ENCODE data around the gene LIX1.

Gene LIX1

GRCh38 chr5:97071993-97072392 lies 70.4 kb downstream of the LIX1 start:
- no peak for DNase-seq

- no peak for DNase-seq
Observed at GRCh38 chr5:97071101-97071500, 71.3 kb downstream of the LIX1 start.

GRCh38 chr5:97070234-97070633 lies 72.2 kb downstream of the LIX1 start:
- DNase-seq: no peak

- no peak for DNase-seq
Observed at GRCh38 chr5:97067296-97067850, 75.0 kb downstream of the LIX1 start.

GRCh38 chr5:97065475-97065874 lies 76.9 kb downstream of the LIX1 start:
- no peak for DNase-seq

GRCh38 chr5:97063251-97063650 lies 79.2 kb downstream of the LIX1 start:
- no peak for DNase-seq

- DNase-seq: no peak
Observed at GRCh38 chr5:97062046-97062445, 80.4 kb downstream of the LIX1 start.

- DNase-seq: no peak
Observed at GRCh38 chr5:97056263-97056662, 86.1 kb downstream of the LIX1 start.

- peak; percentile 90 for DNase-seq
Observed at GRCh38 chr5:97049175-97049574, 93.2 kb downstream of the LIX1 start.

- DNase-seq: no peak
Observed at GRCh38 chr5:97047076-97047475, 95.3 kb downstream of the LIX1 start.

- DNase-seq: no peak
Observed at GRCh38 chr5:97046270-97046982, 96.0 kb downstream of the LIX1 start.

GRCh38 chr5:97044052-97044451 lies 98.4 kb downstream of the LIX1 start:
- DNase-seq: peak; percentile 24

- no peak for DNase-seq
Observed at GRCh38 chr5:97043511-97043910, 98.9 kb downstream of the LIX1 start.

GRCh38 chr5:97042996-97043395 lies 99.4 kb downstream of the LIX1 start:
- no peak for DNase-seq
